Measurements from ENCODE around the gene SUZ12.
"Not testable (repeated sequence)": the region's sequence is repeated elsewhere in the genome, so short reads cannot be mapped to it uniquely, and the experiment has no call there.

DNA sequence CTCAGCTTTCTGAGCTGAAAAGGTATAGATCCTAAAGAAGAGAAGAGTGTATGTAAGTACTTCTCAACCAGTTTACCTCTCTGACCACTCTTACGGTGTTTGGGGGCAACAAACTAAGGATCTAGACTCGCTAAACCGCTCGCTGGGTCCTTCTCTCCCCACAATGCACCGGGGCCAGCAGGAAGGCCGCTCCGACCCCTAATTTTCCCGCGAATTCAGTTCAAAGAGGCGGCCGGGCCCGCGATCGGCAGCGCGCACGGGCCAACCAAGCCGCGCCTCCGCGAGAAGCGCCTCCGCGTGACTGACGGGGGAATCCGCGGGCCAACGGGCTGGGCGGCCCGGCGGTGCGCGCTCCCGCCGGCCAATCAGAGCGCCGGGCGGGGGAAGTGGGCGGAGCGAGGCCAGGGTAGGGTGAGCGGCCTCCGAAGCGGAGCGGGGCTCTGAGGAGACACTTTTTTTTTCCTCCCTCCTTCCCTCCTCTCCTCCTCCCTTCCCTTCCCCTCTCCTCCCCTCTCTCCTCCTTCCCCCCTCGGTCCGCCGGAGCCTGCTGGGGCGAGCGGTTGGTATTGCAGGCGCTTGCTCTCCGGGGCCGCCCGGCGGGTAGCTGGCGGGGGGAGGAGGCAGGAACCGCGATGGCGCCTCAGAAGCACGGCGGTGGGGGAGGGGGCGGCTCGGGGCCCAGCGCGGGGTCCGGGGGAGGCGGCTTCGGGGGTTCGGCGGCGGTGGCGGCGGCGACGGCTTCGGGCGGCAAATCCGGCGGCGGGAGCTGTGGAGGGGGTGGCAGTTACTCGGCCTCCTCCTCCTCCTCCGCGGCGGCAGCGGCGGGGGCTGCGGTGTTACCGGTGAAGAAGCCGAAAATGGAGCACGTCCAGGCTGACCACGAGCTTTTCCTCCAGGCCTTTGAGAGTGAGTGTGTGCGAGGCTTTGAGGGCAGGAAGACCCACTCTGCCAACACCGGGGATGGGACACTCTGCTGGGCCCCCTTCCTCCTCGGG lies at the start of gene SUZ12:
- TF ChIP-seq, protein P1, sequence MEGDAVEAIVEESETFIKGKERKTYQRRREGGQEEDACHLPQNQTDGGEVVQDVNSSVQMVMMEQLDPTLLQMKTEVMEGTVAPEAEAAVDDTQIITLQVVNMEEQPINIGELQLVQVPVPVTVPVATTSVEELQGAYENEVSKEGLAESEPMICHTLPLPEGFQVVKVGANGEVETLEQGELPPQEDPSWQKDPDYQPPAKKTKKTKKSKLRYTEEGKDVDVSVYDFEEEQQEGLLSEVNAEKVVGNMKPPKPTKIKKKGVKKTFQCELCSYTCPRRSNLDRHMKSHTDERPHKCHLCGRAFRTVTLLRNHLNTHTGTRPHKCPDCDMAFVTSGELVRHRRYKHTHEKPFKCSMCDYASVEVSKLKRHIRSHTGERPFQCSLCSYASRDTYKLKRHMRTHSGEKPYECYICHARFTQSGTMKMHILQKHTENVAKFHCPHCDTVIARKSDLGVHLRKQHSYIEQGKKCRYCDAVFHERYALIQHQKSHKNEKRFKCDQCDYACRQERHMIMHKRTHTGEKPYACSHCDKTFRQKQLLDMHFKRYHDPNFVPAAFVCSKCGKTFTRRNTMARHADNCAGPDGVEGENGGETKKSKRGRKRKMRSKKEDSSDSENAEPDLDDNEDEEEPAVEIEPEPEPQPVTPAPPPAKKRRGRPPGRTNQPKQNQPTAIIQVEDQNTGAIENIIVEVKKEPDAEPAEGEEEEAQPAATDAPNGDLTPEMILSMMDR (IDR thresholded peaks at IDR 0.05; ENCODE audit: low read depth, low read length, poor library complexity, severe bottlenecking), result not testable (repeated sequence)
- not testable (repeated sequence) for TF ChIP-seq EZH2phosphoT487 (IDR thresholded peaks at IDR 0.05; ENCODE audit: borderline replicate concordance, low read length)

Data from DOHH2 (cell line).